ENCODE data around the gene SOHLH1.

DNA sequence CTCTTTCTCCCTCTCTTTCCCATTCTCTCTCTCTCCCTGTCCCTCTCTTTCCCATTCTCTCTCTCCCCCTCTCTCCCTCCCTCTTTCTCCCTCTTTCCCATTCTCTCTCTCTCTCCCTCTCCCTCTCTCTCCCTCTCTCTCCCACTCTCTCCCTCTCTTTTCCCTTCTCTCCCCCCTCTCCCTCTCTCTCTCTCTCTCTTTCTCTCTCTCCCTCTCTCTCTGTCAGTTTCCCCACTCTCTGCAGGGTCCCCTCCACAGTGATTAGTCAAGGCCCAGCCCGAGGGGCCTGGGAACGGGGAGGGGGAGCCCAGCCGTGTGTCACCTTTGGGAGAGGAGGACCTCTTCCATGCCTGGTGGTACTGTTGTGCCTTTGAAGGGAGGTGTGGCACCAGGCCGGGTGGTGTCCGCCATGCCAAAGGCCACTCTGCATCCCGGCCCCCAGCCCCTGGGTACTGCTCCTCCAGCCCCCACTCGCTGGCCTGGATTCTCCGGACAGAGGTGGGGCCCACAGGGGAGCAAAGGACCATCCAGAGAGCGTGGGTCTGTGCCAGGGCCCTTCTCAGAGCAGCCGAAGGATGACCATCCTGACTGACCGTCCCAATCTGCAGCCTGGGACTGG, 28.1 kb upstream of the SOHLH1 start:
- TF ChIP-seq, protein P1, sequence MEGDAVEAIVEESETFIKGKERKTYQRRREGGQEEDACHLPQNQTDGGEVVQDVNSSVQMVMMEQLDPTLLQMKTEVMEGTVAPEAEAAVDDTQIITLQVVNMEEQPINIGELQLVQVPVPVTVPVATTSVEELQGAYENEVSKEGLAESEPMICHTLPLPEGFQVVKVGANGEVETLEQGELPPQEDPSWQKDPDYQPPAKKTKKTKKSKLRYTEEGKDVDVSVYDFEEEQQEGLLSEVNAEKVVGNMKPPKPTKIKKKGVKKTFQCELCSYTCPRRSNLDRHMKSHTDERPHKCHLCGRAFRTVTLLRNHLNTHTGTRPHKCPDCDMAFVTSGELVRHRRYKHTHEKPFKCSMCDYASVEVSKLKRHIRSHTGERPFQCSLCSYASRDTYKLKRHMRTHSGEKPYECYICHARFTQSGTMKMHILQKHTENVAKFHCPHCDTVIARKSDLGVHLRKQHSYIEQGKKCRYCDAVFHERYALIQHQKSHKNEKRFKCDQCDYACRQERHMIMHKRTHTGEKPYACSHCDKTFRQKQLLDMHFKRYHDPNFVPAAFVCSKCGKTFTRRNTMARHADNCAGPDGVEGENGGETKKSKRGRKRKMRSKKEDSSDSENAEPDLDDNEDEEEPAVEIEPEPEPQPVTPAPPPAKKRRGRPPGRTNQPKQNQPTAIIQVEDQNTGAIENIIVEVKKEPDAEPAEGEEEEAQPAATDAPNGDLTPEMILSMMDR (conservative IDR thresholded peaks at IDR 0.05; ENCODE audit: low read depth, low read length) = no peak
- TF ChIP-seq, protein P2, sequence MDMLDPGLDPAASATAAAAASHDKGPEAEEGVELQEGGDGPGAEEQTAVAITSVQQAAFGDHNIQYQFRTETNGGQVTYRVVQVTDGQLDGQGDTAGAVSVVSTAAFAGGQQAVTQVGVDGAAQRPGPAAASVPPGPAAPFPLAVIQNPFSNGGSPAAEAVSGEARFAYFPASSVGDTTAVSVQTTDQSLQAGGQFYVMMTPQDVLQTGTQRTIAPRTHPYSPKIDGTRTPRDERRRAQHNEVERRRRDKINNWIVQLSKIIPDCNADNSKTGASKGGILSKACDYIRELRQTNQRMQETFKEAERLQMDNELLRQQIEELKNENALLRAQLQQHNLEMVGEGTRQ (IDR thresholded peaks at IDR 0.05; ENCODE audit: low read depth, low read length) = no peak
- TF ChIP-seq POLR2A (IDR thresholded peaks at IDR 0.05; ENCODE audit: low read depth, low read length) (no peak), MAFK (IDR thresholded peaks at IDR 0.05; ENCODE audit: low read depth, low read length) (no peak), RFX5 (IDR thresholded peaks at IDR 0.05; ENCODE audit: low read depth, low read length) (no peak), MXI1 (IDR thresholded peaks at IDR 0.05; ENCODE audit: borderline replicate concordance, low read depth, low read length) (no peak), BHLHE40 (IDR thresholded peaks at IDR 0.05; ENCODE audit: low read depth, low read length) (no peak), FOS (IDR thresholded peaks at IDR 0.05; ENCODE audit: low read depth, low read length) (no peak), SMC3 (IDR thresholded peaks at IDR 0.05; ENCODE audit: low read depth, low read length) (no peak), RAD21 (IDR thresholded peaks at IDR 0.05; ENCODE audit: low read length) (no peak), RCOR1 (IDR thresholded peaks at IDR 0.05; ENCODE audit: insufficient replicate concordance, low read length) (no peak), NFE2L2 (IDR thresholded peaks at IDR 0.05; ENCODE audit: low read depth, low read length) (no peak), MAZ (IDR thresholded peaks at IDR 0.05; ENCODE audit: borderline replicate concordance, low read depth, low read length) (no peak), CEBPB (IDR thresholded peaks at IDR 0.05; ENCODE audit: low read depth, low read length) (no peak)
